Smooth muscle cell (in vitro differentiated cells): Measurements from ENCODE around the gene PEA15. TPM values are rescaled to one million over a fixed set of nuclear protein-coding genes. Genes with fewer than 3 reads are reported as not detected.

Source experiments
- DNase-seq: peaks from one replicate; lab custom pipeline; 2025; ENCODE audit not compliant: unreplicated experiment; lab: John Stamatoyannopoulos, UW
- H2AFZ ChIP-seq: fragments of 200-600 bp; sonication (generic); 2 replicates; pipeline ENCODE4 v1.6.0; 2016; ENCODE audit warnings: antibody characterized with exemption, low read depth, mild to moderate bottlenecking
- H3F3A ChIP-seq: fragments of 200-600 bp; sonication (generic); 2 replicates; pipeline ENCODE4 v1.6.0; 2017; ENCODE audit warnings: antibody characterized with exemption, low read depth
- H3K27ac ChIP-seq: fragments of 200-600 bp; sonication (generic); 2 replicates; pipeline ENCODE4 v1.5.1; 2016; ENCODE audit warnings: low read depth, mild to moderate bottlenecking
- H3K27me3 ChIP-seq: fragments of 200-600 bp; sonication (generic); 2 replicates; pipeline ENCODE4 v1.6.1; 2016; ENCODE audit warnings: low read depth, mild to moderate bottlenecking
- H3K36me3 ChIP-seq: fragments of 200-600 bp; sonication (generic); 2 replicates; pipeline ENCODE4 v1.5.1; 2016; ENCODE audit warnings: low read depth
- H3K4me1 ChIP-seq: fragments of 200-600 bp; sonication (generic); 2 replicates; pipeline ENCODE4 v1.5.1; 2016; ENCODE audit warnings: low read depth
- H3K4me2 ChIP-seq: fragments of 200-600 bp; sonication (generic); 2 replicates; pipeline ENCODE4 v1.6.0; 2016; ENCODE audit warnings: mild to moderate bottlenecking
- H3K4me3 ChIP-seq: fragments of 200-600 bp; sonication (generic); 2 replicates; pipeline ENCODE4 v1.5.1; 2016; ENCODE audit warnings: mild to moderate bottlenecking
- H3K79me2 ChIP-seq: fragments of 200-600 bp; sonication (generic); 2 replicates; pipeline ENCODE4 v1.6.0; 2016; ENCODE audit warnings: low read depth, mild to moderate bottlenecking
- H3K9ac ChIP-seq: fragments of 200-600 bp; sonication (generic); 2 replicates; pipeline ENCODE4 v1.6.0; 2016; ENCODE audit warnings: low read depth
- H3K9me3 ChIP-seq: fragments of 200-600 bp; sonication (generic); replicated peaks from 2 replicates; pipeline ENCODE4 v1.5.1; 2016; ENCODE audit warnings: low read depth
- H4K20me1 ChIP-seq: fragments of 200-600 bp; sonication (generic); 2 replicates; pipeline ENCODE4 v1.6.0; 2016; ENCODE audit warnings: low read depth
- CTCF ChIP-seq: fragments of 200-600 bp; sonication (generic); IDR thresholded peaks from 2 replicates; pipeline ENCODE4 v1.5.1; 2017; ENCODE audit warnings: borderline replicate concordance, mild to moderate bottlenecking, antibody characterized with exemption; ENCODE audit not compliant: insufficient read depth, poor library complexity, severe bottlenecking
- WGBS: methylation state at CpG from one replicate; pipeline ENCODE4 v1.1.7; 2016; ENCODE audit warnings: low lambda C conversion rate; 5-methylcytosine and 5-hydroxymethylcytosine counted together
- polyA plus RNA-seq: library from polyadenylated mRNA; unstranded; fragments of >200 nt; fragmentation: Nextera tagmentation; extraction: Ambion mirVana; gene quantifications from 2 replicates; pipeline ENCODE4 v1.2.1, GENCODE V29; 2016
- total RNA-seq: library from RNA; depleted of rRNA; stranded (reverse); fragments of >200 nt; gene quantifications from 2 replicates; pipeline ENCODE4 v1.2.3, GENCODE V29; 2014

The PEA15 gene
- total and polyA plus RNA-seq, 2 experiments from 2014 or later, result 73.1 to 115 TPM

DNA sequence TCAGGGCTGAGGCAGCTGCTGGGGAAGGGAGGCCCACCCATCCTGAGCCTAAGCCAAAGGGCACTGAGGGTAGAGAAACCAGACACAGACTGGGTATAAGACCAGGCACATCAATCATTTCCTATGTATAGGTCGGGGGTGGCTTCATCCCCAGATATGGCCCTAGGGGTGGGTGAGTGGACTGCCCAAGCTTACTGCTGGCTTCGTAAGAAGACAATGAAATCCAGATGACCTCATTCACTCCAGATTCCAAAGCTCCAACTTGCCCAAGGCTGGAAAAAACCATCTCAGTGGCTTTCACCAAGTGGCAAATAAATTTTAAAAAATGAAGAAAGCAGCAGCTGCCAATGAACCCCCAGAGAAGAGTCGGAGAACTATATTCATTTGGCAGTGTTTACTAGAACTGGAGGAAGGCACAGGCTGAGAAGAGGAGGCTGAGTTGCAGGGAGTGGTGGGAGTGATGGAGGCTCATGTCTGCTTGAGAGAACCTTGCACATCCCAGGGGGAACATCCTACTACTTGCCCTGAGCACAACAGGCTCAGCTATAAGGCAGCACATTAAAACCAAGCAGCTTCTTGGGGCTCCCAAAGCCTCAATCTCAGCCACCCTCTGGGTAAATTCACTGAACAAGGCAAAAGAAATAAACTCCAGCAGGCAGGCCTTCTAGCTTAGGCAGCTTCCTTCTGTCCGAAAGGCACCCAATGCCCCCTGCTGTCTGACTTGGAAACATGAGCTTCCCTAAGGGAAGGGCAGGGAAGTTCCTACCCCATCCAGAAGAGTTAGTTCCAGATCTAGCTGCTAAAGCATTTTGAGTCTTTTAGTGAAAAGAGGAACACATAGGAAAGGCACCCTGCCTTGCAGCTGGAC, 14.1 kb downstream of the PEA15 start:
- no peaks in the 10 kb centered on the region for H3K79me2 ChIP-seq
- no peak overlapping the region for H3K4me2 ChIP-seq
- no peaks in the 10 kb centered on the region for H3K27me3 ChIP-seq
- WGBS, result 40% methylated on average over 4 of the region's 4 CpGs
- peak; percentile 49 for TF ChIP-seq CTCF
- H3F3A ChIP-seq, result peaks cover 23% of the 10 kb centered on the region
- H4K20me1 ChIP-seq, result peaks cover 4% of the 10 kb centered on the region
- H3K27ac ChIP-seq, result peak overlapping the region; percentile 70
- no peak overlapping the region for H3K4me3 ChIP-seq
- peaks cover 4% of the 10 kb centered on the region for H3K36me3 ChIP-seq
- H3K9ac ChIP-seq, result no peak overlapping the region
- H2AFZ ChIP-seq, result no peak overlapping the region
- H3K4me1 ChIP-seq, result peaks cover 6% of the 10 kb centered on the region
- no peak for DNase-seq
- no peaks in the 10 kb centered on the region for H3K9me3 ChIP-seq

DNA sequence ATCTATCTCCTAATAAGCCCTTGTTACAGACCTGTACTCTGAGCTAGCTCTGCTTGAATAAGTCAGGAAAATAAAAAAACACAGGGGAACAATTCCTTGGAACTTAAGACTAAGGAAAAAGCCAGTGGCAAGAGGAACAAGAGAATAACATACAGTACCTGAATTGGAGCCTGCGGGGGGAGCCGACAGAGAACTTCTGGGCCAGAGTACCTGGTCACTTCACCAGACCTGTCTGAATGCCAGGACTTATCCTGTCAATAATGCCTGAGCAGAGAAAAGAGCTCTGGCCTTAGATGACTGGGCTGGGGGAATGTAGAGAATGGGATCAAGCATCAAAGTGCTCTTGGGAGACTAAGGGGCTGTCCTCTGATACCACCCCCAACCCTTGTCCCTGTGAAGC, 15.1 kb downstream of the PEA15 start:
- Histone ChIP-seq H3K79me2 (no peaks in the 10 kb centered on the region), H3K27ac (peak overlapping the region; percentile 70), H4K20me1 (no peaks in the 10 kb centered on the region), H3K4me3 (no peak overlapping the region), H3K4me1 (peaks cover 6% of the 10 kb centered on the region), H3K36me3 (peaks cover 4% of the 10 kb centered on the region), H3K27me3 (no peaks in the 10 kb centered on the region), H3K9ac (no peak overlapping the region), H3K9me3 (no peaks in the 10 kb centered on the region), H3F3A (peaks cover 23% of the 10 kb centered on the region), H2AFZ (no peak overlapping the region), H3K4me2 (no peak overlapping the region)
- WGBS, result 93% methylated on average over 2 of the region's 2 CpGs
- TF ChIP-seq CTCF, result no peak
- DNase-seq, result no peak

DNA sequence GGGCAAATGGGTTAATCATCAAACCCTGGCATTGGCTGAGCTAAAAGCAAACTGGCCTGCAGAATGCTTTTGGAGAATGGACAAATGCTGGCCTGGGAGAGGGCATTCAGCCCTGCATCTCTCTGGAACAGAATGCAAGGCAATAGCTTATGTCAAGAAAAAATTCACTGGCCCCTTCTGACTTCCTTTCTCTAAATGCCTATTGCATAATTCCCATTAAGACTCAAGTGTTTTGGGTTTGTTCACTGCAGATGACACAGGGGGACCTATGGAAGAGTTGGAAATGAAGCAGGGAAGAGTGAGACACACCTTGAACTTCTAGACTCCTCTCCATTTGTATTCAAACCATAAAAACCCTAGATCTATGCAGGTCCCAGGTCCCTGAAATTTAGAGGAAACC, 15.9 kb downstream of the PEA15 start:
- H2AFZ ChIP-seq, result no peak overlapping the region
- no peak overlapping the region for H3K9ac ChIP-seq
- H3K4me2 ChIP-seq, result no peak overlapping the region
- DNase-seq, result no peak
- no peaks in the 10 kb centered on the region for H3K27me3 ChIP-seq
- H3K4me1 ChIP-seq, result peaks cover 6% of the 10 kb centered on the region
- peaks cover 4% of the 10 kb centered on the region for H3K36me3 ChIP-seq
- no peaks in the 10 kb centered on the region for H4K20me1 ChIP-seq
- H3K9me3 ChIP-seq, result no peaks in the 10 kb centered on the region
- H3K27ac ChIP-seq, result no peak overlapping the region
- TF ChIP-seq CTCF, result no peak
- H3K79me2 ChIP-seq, result no peaks in the 10 kb centered on the region
- peaks cover 23% of the 10 kb centered on the region for H3F3A ChIP-seq
- no peak overlapping the region for H3K4me3 ChIP-seq

- Histone ChIP-seq H3K9me3 (no peaks in the 10 kb centered on the region), H3F3A (peaks cover 23% of the 10 kb centered on the region), H3K27me3 (no peaks in the 10 kb centered on the region), H3K9ac (no peak overlapping the region), H3K36me3 (peaks cover 4% of the 10 kb centered on the region), H3K4me1 (peaks cover 6% of the 10 kb centered on the region), H4K20me1 (peaks cover 2% of the 10 kb centered on the region), H3K79me2 (no peaks in the 10 kb centered on the region), H3K4me3 (no peak overlapping the region), H3K4me2 (no peak overlapping the region), H3K27ac (no peak overlapping the region), H2AFZ (no peak overlapping the region)
- 95% methylated on average over 3 of the region's 3 CpGs for WGBS
- DNase-seq, result no peak
- TF ChIP-seq CTCF, result no peak
These were observed 17.4 kb downstream of the PEA15 start for GRCh38 chr1:160222546-160222945.
